T-cell (primary cell): ENCODE results near the gene CD68. TPM values are rescaled to one million over a fixed set of nuclear protein-coding genes. Genes with fewer than 3 reads are reported as not detected.

Experiments used
- ATAC-seq, 4 experiments: fragments of 200-7000 bp in 3 of 4; fragments of 150-1000 bp in 1 of 4; cut with Tn5 transposase; replicated peaks in 1 of 4; 1 replicate in 3 of 4; 2 replicates in 1 of 4; pipeline ENCODE4 v1.10.0; 2021; ENCODE audit warnings: moderate library complexity in 3 of 4, mild to moderate bottlenecking in 2 of 4, moderate number of reproducible peaks in 1 of 4
- CTCF ChIA-PET, 2 donors: fragments of 300-600 bp; sonication (Branson Sonifier 250); formaldehyde crosslinking; loops; one replicate each; lab custom pipeline; 2022; ENCODE audit warnings: antibody characterized with exemption in 2 of 2; lab: Charles Lee
- POLR2A ChIA-PET, 2 donors: fragments of 300-600 bp; sonication (Branson Sonifier 250); formaldehyde crosslinking; loops; one replicate each; lab custom pipeline; 2022; ENCODE audit warnings: antibody characterized with exemption in 2 of 2; lab: Charles Lee
- DNase-seq, 35 experiments: peaks; one replicate each; pipeline versions ENCODE4 v3.0.0 to v3.0.0-alpha.2; 2013 to 2023
- H3K27ac ChIP-seq: one replicate; pipeline ENCODE4 v1.5.1; 2013; ENCODE audit warnings: low read length
- H3K27me3 ChIP-seq, 2 experiments: replicated peaks in 1 of 2; 1 replicate in 1 of 2; 2 replicates in 1 of 2; pipeline versions ENCODE4 v1.6.1 to v1.7.0; 2013; ENCODE audit warnings: low read length in 1 of 2, mixed read lengths in 1 of 2; ENCODE audit not compliant: control insufficient read depth in 2 of 2, insufficient read depth in 2 of 2; ENCODE audit errors: extremely low read depth in 1 of 2
- H3K36me3 ChIP-seq, 2 donors: 1 replicate in 1 of 2; 2 replicates in 1 of 2; pipeline versions ENCODE4 v1.6.1 to v1.7.0; 2013; ENCODE audit warnings: low read length in 1 of 2; ENCODE audit not compliant: control insufficient read depth in 2 of 2, insufficient read depth in 1 of 2; ENCODE audit errors: extremely low read depth in 1 of 2
- H3K4me1 ChIP-seq, 2 experiments: 1 replicate in 1 of 2; 2 replicates in 1 of 2; pipeline versions ENCODE4 v1.6.1 to v1.7.0; 2013; ENCODE audit warnings: low read length in 2 of 2, mixed read lengths in 1 of 2; ENCODE audit not compliant: insufficient read depth in 2 of 2, control insufficient read depth in 1 of 2; ENCODE audit errors: extremely low read depth in 1 of 2
- H3K4me3 ChIP-seq, 2 donors: 1 replicate in 1 of 2; 2 replicates in 1 of 2; pipeline versions ENCODE4 v1.5.1 to v1.7.0; 2013; ENCODE audit warnings: mild to moderate bottlenecking in 2 of 2, low read length in 1 of 2, moderate library complexity in 1 of 2; ENCODE audit not compliant: control insufficient read depth in 1 of 2; ENCODE audit errors: extremely low read depth in 1 of 2
- H3K9me3 ChIP-seq: 2 replicates; pipeline ENCODE4 v1.7.0; 2013
- H3K27ac Mint-ChIP-seq, 2 donors: one replicate each; pipeline ENCODE4 v1.8.0; 2020 to 2021; ENCODE audit warnings: mild to moderate bottlenecking in 2 of 2, mixed read lengths in 2 of 2
- H3K27me3 Mint-ChIP-seq, 2 donors: one replicate each; pipeline ENCODE4 v1.8.0; 2021 to 2022; ENCODE audit warnings: mixed read lengths in 2 of 2
- H3K36me3 Mint-ChIP-seq: one replicate; pipeline ENCODE4 v1.8.0; 2021; ENCODE audit warnings: mixed read lengths
- H3K4me1 Mint-ChIP-seq, 3 donors: one replicate each; pipeline ENCODE4 v1.8.0; 2020 to 2022; ENCODE audit warnings: mixed read lengths in 3 of 3, mild to moderate bottlenecking in 1 of 3
- H3K4me3 Mint-ChIP-seq, 3 donors: one replicate each; pipeline ENCODE4 v1.8.0; 2020 to 2022; ENCODE audit warnings: mild to moderate bottlenecking in 3 of 3, mixed read lengths in 3 of 3, moderate library complexity in 3 of 3
- H3K9me3 Mint-ChIP-seq, 3 donors: one replicate each; pipeline ENCODE4 v1.8.0; 2020 to 2022; ENCODE audit warnings: mixed read lengths in 3 of 3
- WGBS: methylation state at CpG from one replicate; pipeline ENCODE4 v1.1.5; 2013; ENCODE audit warnings: missing lambda C conversion rate; ENCODE audit not compliant: insufficient coverage; 5-methylcytosine and 5-hydroxymethylcytosine counted together
- total RNA-seq, 35 experiments: library from RNA in 6 of 35; stranded (reverse) in 6 of 35; fragments of 120-200 nt in 1 of 35; gene quantifications; one replicate each; pipeline versions ENCODE4 v1.2.1 to v1.2.4 and lab custom pipeline; 2013 to 2026

Gene CD68
- total RNA-seq, 5 donors from 2014 or later (not counting 1 experiment from before 2014, with no cell fraction given), result 4.4 to 7.0 (median 5.5) TPM; not detected in 2

DNA sequence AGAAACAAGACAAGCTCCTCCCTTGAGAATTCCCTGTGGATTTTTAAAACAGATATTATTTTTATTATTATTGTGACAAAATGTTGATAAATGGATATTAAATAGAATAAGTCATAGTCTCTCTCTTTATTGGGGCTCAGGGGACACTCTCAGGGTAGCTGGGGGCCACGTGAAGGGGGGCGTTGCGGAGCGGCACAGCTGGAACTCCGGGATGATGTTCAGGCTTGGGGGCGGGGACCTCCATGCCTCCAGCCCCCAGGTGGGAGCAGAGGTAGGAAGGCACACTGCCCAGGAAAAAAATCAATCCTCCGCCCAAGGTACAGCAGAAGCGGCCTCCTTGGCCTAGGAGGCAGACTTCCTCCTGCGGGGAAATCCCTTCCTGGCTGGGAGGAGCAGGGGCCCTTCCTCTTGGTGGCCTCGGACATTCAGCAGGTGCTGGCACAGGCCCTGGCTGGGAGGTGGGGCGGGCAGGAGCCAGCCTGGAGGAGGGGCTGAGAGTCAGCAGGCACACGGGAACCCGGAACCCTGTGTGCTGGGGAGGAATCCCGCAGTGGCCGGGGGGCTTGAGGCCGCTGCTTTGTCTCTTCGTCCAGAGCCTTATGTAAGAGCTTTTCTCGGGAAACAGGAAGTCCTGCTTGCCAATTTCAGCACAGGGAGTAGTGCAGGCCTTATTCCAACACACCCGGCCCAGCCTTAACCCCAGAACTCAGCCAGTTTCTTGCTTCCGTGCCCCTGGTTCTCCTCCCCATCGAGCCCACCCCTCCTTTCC lies 21.5 kb upstream of the CD68 start:
- POLR2A ChIA-PET, result no interaction called here
- Mint-ChIP-seq H3K4me1 (peaks cover 51 to 78% (median 64%) of the 10 kb centered on the region in 3 donors), H3K27ac (peak overlapping the region; percentile 73 to 78), H3K36me3 (peaks cover 25% of the 10 kb centered on the region), H3K27me3 (no peaks in the 10 kb centered on the region), H3K4me3 (peak overlapping the region in 1 of 3 donors; percentile 87), H3K9me3 (no peaks in the 10 kb centered on the region)
- 38% methylated on average over 15 of the region's 21 CpGs for WGBS
- Histone ChIP-seq H3K27me3 (no peaks in the 10 kb centered on the region), H3K4me3 (peak overlapping the region in 1 of 2 donors; percentile 11), H3K36me3 (peaks cover 0 to 9% of the 10 kb centered on the region in 2 donors), H3K27ac (peak overlapping the region; percentile 17), H3K9me3 (no peaks in the 10 kb centered on the region), H3K4me1 (peaks cover 23 to 67% of the 10 kb centered on the region in 2 experiments)
- CTCF ChIA-PET, result no interaction called here
- no peak for ATAC-seq
- peak in 3 of 35 experiments; percentile 12 to 48 (median 20) for DNase-seq

DNA sequence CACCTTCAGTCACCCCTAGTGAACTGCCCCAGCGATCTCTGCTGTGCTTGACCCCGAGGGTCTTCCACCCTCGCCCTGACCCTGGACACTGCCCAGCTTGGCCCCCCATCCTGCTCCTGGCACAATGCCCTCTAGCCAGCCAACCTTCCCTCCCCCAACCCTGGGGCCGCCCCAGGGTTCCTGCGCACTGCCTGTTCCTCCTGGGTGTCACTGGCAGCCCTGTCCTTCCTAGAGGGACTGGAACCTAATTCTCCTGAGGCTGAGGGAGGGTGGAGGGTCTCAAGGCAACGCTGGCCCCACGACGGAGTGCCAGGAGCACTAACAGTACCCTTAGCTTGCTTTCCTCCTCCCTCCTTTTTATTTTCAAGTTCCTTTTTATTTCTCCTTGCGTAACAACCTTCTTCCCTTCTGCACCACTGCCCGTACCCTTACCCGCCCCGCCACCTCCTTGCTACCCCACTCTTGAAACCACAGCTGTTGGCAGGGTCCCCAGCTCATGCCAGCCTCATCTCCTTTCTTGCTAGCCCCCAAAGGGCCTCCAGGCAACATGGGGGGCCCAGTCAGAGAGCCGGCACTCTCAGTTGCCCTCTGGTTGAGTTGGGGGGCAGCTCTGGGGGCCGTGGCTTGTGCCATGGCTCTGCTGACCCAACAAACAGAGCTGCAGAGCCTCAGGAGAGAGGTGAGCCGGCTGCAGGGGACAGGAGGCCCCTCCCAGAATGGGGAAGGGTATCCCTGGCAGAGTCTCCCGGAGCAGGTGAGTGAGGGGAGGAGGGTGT lies 20.7 kb upstream of the CD68 start, which contains the start of gene TNFSF13:
Gene TNFSF13, plus strand, starts transcription at position 207 of the 776 bp plus-strand sequence. Its CDS starts 290 bp downstream, at position 497.
- POLR2A ChIA-PET, result interaction anchor here in 1 of 2 donors (0.6 kb wide), 1 partner anchor 14 kb away, joined by 3 read pairs; no protein-coding TSS in a partner anchor
- Histone ChIP-seq H3K27ac (peak within 1 kb of the TSS; percentile 17), H3K4me3 (peak within 1 kb of the TSS in 1 of 2 donors; percentile 11), H3K9me3 (no peaks in the 10 kb centered on the region), H3K36me3 (peaks cover 3 to 14% of the 10 kb centered on the region in 2 donors), H3K27me3 (no peaks in the 10 kb centered on the region), H3K4me1 (peaks cover 15 to 67% of the 10 kb centered on the region in 2 experiments)
- no peak for DNase-seq
- Mint-ChIP-seq H3K9me3 (no peaks in the 10 kb centered on the region), H3K4me1 (peaks cover 45 to 70% (median 58%) of the 10 kb centered on the region in 3 donors), H3K27ac (peak within 1 kb of the TSS; percentile 73 to 78), H3K27me3 (no peaks in the 10 kb centered on the region), H3K36me3 (peaks cover 21% of the 10 kb centered on the region), H3K4me3 (peak within 1 kb of the TSS in 2 of 3 donors; percentile 57 to 87)
- CTCF ChIA-PET, result interaction anchor here in 1 of 2 donors (2.7 to 2.8 kb wide), 2 partner anchors 43 to 45 kb away, joined by 8 to 19 read pairs; no protein-coding TSS in a partner anchor
- WGBS, result 61% methylated on average over 11 of the region's 16 CpGs
- no peak for ATAC-seq

DNA sequence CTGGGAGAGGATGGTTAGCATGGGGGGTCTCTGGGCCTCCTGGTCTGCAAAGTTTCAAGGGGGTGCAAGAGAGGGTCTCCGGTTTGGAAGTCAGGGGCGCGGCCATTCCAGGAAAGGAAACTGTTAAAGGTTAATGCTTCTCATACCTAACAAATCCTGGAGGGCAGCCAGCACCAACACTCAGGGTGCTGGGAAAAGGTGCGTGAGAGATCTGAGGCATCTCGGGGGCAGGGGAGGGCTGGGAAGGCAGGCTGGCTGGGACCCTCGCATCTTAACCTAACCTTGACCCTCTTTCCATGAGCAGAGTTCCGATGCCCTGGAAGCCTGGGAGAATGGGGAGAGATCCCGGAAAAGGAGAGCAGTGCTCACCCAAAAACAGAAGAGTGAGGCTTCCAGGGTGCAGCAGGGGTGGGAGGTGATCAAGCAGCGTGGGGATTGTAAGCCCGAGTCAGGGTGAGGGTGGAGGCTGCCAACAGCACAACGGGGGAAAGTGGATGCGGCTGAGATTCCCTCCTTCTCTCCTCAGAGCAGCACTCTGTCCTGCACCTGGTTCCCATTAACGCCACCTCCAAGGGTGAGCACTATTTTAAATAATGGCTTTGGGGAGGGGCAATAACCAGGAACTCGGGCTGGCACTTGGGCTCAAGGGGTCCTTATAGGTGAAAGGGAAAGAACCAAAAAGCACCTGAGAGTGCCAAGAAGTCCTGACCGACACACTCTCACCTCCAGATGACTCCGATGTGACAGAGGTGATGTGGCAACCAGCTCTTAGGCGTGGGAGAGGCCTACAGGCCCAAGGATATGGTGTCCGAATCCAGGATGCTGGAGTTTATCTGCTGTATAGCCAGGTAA lies 19.9 kb upstream of the CD68 start:
- H3K36me3 ChIP-seq, result peaks cover 3 to 18% of the 10 kb centered on the region in 2 donors
- 90% methylated on average over 3 of the region's 18 CpGs for WGBS
- ATAC-seq (no peak), DNase-seq (no peak)
- ChIA-PET POLR2A (interaction anchor here in 1 of 2 donors (0.6 kb wide), 1 partner anchor 13 kb away, joined by 3 read pairs; no protein-coding TSS in a partner anchor), CTCF (interaction anchor here (0.8 to 2.8 kb wide), 18 partner anchors 7 to 317 kb away, joined by 3 to 22 read pairs (median 7); partner anchors contain the start of genes GABARAP (in 1 of the 2), TP53 (in 1 of the 2) and WRAP53 (in 1 of the 2))
- no peaks in the 10 kb centered on the region for H3K27me3 Mint-ChIP-seq
- H3K27me3 ChIP-seq, result no peaks in the 10 kb centered on the region
- H3K4me1 Mint-ChIP-seq, result peaks cover 41 to 67% (median 62%) of the 10 kb centered on the region in 3 donors
- no peak overlapping the region for H3K27ac ChIP-seq
- H3K4me3 Mint-ChIP-seq, result peak overlapping the region in 2 of 3 donors; percentile 87 to 92
- H3K27ac Mint-ChIP-seq, result peak overlapping the region; percentile 85 to 95
- H3K4me1 ChIP-seq, result peaks cover 12 to 62% of the 10 kb centered on the region in 2 experiments
- peaks cover 17% of the 10 kb centered on the region for H3K36me3 Mint-ChIP-seq
- no peaks in the 10 kb centered on the region for H3K9me3 ChIP-seq
- no peaks in the 10 kb centered on the region for H3K9me3 Mint-ChIP-seq
- no peak overlapping the region for H3K4me3 ChIP-seq

DNA sequence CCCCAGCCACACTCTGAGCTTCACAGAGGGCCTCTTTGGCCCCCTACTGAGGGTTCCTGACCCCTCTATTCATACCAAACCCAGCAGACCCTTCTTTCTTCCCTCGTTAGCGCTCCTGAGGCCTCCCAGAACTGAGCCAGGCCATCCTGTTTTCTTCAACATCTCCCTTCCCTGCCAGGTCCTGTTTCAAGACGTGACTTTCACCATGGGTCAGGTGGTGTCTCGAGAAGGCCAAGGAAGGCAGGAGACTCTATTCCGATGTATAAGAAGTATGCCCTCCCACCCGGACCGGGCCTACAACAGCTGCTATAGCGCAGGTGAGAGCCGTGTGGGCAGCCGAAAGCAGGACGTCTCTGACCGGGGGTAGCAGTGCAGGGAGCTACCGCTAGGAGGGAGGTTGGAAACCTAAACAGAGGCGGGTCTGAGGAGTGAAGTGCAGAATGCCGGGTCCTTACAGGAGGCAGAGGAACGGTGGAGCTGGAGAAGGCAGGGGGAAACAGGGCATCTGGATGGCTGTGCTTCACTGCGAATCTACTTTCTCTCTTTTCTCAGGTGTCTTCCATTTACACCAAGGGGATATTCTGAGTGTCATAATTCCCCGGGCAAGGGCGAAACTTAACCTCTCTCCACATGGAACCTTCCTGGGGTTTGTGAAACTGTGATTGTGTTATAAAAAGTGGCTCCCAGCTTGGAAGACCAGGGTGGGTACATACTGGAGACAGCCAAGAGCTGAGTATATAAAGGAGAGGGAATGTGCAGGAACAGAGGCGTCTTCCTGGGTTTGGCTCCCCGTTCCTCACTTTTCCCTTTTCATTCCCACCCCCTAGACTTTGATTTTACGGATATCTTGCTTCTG lies 19.0 kb upstream of the CD68 start:
- WGBS, result 53% methylated on average over 13 of the region's 22 CpGs
- peaks cover 36 to 59% (median 56%) of the 10 kb centered on the region in 3 donors for H3K4me1 Mint-ChIP-seq
- Histone ChIP-seq H3K27ac (peak overlapping the region; percentile 91), H3K4me1 (peaks cover 12 to 54% of the 10 kb centered on the region in 2 experiments), H3K36me3 (peaks cover 3 to 27% of the 10 kb centered on the region in 2 donors), H3K4me3 (peak overlapping the region; percentile 73 to 83), H3K27me3 (no peaks in the 10 kb centered on the region), H3K9me3 (no peaks in the 10 kb centered on the region)
- peak overlapping the region; percentile 85 to 95 for H3K27ac Mint-ChIP-seq
- ATAC-seq, result peak in 3 of 4 experiments; percentile 14 to 21 (median 17)
- H3K36me3 Mint-ChIP-seq, result peaks cover 12% of the 10 kb centered on the region
- peak in 21 of 35 experiments; percentile 23 to 69 (median 46) for DNase-seq
- ChIA-PET POLR2A (interaction anchor here (0.5 to 1.2 kb wide), 5 partner anchors 53 to 279 kb away, joined by 3 to 8 read pairs (median 4); partner anchors contain the start of gene SLC2A4 (in 1 of the 2)), CTCF (interaction anchor here (0.6 to 2.8 kb wide), 36 partner anchors 8 to 515 kb away, joined by 3 to 22 read pairs (median 4); partner anchors contain the start of genes FXR2 (in 1 of the 2), GABARAP (in 1 of the 2), TMEM102 (in 1 of the 2) and TP53 (in 1 of the 2))
- peak overlapping the region; percentile 87 to 92 (median 92) for H3K4me3 Mint-ChIP-seq
- H3K9me3 Mint-ChIP-seq, result no peaks in the 10 kb centered on the region
- H3K27me3 Mint-ChIP-seq, result no peaks in the 10 kb centered on the region
